Endothelial cell (in vitro differentiated cells): Measurements from ENCODE around the gene GPR18. TPM values are rescaled to one million over a fixed set of nuclear protein-coding genes. Genes with fewer than 3 reads are reported as not detected.

ENCODE experiments used
- DNase-seq: peaks from one replicate; pipeline ENCODE4 v3.0.0; 2021; ENCODE audit warnings: low spot score
- H3K27ac Mint-ChIP-seq: one replicate; pipeline ENCODE4 v1.8.0; 2021; ENCODE audit warnings: mixed read lengths, inconsistent platforms; ENCODE audit not compliant: unreplicated experiment
- H3K27me3 Mint-ChIP-seq: one replicate; pipeline ENCODE4 v1.8.0; 2021; ENCODE audit warnings: mild to moderate bottlenecking, moderate library complexity, mixed read lengths, inconsistent platforms; ENCODE audit not compliant: unreplicated experiment
- H3K36me3 Mint-ChIP-seq: one replicate; pipeline ENCODE4 v1.8.0; 2021; ENCODE audit warnings: mild to moderate bottlenecking, low read depth, mixed read lengths, inconsistent platforms; ENCODE audit not compliant: unreplicated experiment
- H3K4me1 Mint-ChIP-seq: one replicate; pipeline ENCODE4 v1.8.0; 2021; ENCODE audit warnings: mild to moderate bottlenecking, mixed read lengths, inconsistent platforms; ENCODE audit not compliant: unreplicated experiment
- H3K4me3 Mint-ChIP-seq: one replicate; pipeline ENCODE4 v1.8.0; 2021; ENCODE audit warnings: mild to moderate bottlenecking, mixed read lengths, inconsistent platforms; ENCODE audit not compliant: unreplicated experiment
- H3K9me3 Mint-ChIP-seq: one replicate; pipeline ENCODE4 v1.8.0; 2021; ENCODE audit warnings: mixed read lengths, inconsistent platforms; ENCODE audit not compliant: unreplicated experiment
- total RNA-seq: library from RNA; stranded (reverse); fragmentation: NEBNext Ultra II Directional; extraction: Animal tissue kit (Norgen Biotek cat#: 25700); gene quantifications from one replicate; pipeline ENCODE4 v1.2.1, GENCODE V29; 2021; ENCODE audit not compliant: unreplicated experiment
- TF ChIP-seq, protein P1 (sequence below): fragments of 200-600 bp; sonication (generic); IDR thresholded peaks from one replicate; pipeline ENCODE4 v1.5.0; 2021; ENCODE audit warnings: antibody characterized with exemption; ENCODE audit not compliant: unreplicated experiment

Gene GPR18
- total RNA-seq, 1 donor from 2014 or later, result not detected

DNA sequence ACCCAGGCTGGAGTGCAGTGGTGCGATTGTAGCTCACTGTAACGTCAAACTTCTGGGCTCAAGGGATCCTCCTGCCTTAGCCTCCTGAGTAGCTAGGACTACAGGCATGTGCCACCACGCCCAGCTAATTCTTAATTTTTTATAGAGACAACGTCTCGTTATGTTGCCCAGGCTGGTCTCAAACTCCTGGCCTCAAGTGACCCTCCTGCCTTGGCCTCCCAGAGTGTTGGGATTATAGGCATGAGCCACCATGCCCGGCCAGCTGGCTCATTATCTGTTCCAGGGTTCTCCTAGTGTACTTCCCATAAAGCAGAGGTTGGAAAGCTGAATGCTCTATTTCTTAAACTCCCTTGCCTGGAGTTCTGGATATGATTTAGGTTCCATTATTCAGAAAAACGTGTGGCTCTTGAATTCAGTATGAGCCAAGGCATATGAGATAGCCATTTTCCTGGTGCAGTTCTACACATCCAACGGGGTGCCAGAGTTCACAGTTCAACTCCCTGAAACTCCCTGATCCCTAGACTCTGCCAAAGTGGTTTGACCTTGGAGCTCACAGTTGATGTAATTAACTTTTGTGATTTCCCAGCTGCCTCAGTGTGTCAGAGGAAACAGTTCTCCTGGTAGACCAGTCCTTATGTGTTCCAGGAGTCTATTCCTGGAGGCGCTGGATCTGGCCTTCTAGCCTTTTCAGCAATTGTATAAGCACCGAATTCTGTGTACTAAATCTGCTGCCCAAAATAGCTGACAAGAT lies 27.4 kb upstream of the GPR18 start:
- Mint-ChIP-seq H3K27ac (no peak overlapping the region), H3K4me1 (peaks cover 14% of the 10 kb centered on the region), H3K36me3 (peaks cover 5% of the 10 kb centered on the region), H3K4me3 (no peak overlapping the region), H3K9me3 (no peaks in the 10 kb centered on the region), H3K27me3 (no peaks in the 10 kb centered on the region)
- DNase-seq, result no peak
- TF ChIP-seq, protein P1, sequence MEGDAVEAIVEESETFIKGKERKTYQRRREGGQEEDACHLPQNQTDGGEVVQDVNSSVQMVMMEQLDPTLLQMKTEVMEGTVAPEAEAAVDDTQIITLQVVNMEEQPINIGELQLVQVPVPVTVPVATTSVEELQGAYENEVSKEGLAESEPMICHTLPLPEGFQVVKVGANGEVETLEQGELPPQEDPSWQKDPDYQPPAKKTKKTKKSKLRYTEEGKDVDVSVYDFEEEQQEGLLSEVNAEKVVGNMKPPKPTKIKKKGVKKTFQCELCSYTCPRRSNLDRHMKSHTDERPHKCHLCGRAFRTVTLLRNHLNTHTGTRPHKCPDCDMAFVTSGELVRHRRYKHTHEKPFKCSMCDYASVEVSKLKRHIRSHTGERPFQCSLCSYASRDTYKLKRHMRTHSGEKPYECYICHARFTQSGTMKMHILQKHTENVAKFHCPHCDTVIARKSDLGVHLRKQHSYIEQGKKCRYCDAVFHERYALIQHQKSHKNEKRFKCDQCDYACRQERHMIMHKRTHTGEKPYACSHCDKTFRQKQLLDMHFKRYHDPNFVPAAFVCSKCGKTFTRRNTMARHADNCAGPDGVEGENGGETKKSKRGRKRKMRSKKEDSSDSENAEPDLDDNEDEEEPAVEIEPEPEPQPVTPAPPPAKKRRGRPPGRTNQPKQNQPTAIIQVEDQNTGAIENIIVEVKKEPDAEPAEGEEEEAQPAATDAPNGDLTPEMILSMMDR, result no peak

DNA sequence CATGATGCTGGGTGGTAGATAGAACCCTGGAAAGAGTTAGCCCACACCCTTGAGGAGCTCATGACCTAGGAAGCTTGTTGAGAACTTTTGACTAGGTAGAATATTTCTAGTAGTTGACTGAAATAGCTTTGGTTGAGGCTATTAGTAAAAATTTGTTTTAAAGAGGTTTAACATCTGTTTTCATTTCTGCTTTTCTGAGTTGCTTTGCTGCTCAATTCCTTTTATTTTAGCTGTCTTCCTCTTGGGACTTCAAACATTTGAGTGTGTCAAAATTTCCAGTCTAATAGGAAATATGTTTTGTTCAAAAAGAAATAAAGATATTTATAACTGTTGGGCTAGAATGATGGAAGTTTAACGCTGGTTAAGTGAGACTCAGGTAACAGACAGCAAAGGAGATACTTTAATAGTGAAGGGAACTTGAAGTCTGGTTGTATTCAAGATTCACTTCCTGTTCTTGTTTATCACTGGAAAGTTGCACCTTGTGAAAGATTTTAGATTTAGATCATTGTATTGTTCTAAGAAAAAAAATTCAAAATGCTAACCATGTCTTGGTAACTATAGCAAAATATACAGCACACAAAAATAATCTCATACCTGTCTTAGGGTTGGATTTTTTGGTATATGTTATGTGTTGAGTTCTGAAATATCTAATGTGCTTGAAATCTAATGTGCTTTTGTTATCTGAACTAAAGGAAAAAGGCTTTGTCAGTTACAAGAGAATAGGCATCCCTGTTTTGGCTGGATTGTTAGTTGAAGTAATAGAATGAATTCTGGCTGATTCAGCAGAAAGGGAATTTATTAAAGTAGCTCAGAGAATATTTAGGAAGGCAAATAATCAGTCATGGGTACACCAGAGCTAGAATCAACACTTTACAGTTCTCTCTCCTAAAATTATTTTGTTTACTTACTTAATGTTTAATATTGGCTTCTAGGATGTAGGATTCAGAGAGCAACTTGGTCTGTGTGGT lies 24.4 kb upstream of the GPR18 start:
- no peak overlapping the region for H3K4me3 Mint-ChIP-seq
- no peak overlapping the region for H3K27ac Mint-ChIP-seq
- no peaks in the 10 kb centered on the region for H3K9me3 Mint-ChIP-seq
- peaks cover 17% of the 10 kb centered on the region for H3K4me1 Mint-ChIP-seq
- DNase-seq, result no peak
- H3K27me3 Mint-ChIP-seq, result no peaks in the 10 kb centered on the region
- peaks cover 7% of the 10 kb centered on the region for H3K36me3 Mint-ChIP-seq
- TF ChIP-seq, protein P1, result no peak

DNA sequence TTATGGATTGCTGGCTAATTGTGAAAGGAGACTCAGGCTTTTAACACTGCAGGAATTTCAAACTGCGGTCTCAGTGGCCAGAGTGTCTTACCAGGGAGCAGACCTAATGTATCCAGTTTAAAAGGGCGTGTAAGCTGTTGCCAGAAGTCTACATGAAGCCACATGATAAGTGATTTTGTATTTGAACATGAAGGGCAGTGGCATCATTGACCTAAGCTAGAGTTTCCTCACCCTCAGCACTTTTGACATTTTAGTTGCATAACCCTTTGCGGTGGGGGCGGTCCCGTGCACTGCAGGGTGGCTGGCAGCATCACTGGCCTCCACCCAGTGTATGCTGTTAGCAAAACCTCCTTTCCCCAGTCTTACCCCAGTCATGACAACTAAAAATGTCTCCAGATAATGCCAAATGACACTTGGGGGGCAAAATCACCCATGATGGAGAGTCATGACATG lies 23.7 kb upstream of the GPR18 start:
- TF ChIP-seq, protein P1, result no peak
- H3K4me3 Mint-ChIP-seq, result no peak overlapping the region
- H3K4me1 Mint-ChIP-seq, result peaks cover 17% of the 10 kb centered on the region
- peaks cover 7% of the 10 kb centered on the region for H3K36me3 Mint-ChIP-seq
- no peak for DNase-seq
- no peaks in the 10 kb centered on the region for H3K9me3 Mint-ChIP-seq
- no peak overlapping the region for H3K27ac Mint-ChIP-seq
- no peaks in the 10 kb centered on the region for H3K27me3 Mint-ChIP-seq

DNA sequence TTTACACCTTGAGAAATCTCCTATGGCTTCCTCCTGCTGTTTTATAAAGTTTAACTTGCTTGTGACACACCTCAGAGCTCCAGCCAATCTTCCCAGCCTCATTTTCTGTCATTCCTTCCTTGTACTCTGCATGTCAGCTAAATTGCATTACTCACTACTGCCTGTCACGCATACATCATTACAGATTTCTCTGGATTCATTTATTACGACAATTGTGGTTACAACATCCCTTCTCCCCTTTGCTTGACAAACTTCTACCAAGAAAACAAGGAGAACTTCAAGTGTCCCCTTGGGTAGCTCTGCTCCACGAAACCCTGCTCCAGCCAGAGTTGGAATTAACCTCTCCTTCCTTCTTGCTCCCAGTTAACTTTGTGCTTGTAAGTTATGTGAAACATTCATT lies 22.0 kb upstream of the GPR18 start:
- TF ChIP-seq, protein P1, result no peak
- Mint-ChIP-seq H3K36me3 (peaks cover 7% of the 10 kb centered on the region), H3K4me1 (peaks cover 17% of the 10 kb centered on the region), H3K4me3 (no peak overlapping the region), H3K9me3 (no peaks in the 10 kb centered on the region), H3K27me3 (no peaks in the 10 kb centered on the region), H3K27ac (no peak overlapping the region)
- DNase-seq, result no peak
